OCI-LY3 (cell line): ENCODE results near the gene LIPC.

ENCODE experiments used
- EZH2phosphoT487 ChIP-seq: fragments of 200-600 bp; shearing (Covaris generic); IDR thresholded peaks from 2 replicates; pipeline ENCODE4 v1.6.1; 2018; ENCODE audit warnings: antibody characterized with exemption, mixed run types, low read depth
- TF ChIP-seq, protein P1 (sequence below): fragments of 200-600, 300-600 bp; sonication (generic); IDR thresholded peaks from 2 replicates; pipeline ENCODE4 v1.5.1; 2014; ENCODE audit warnings: antibody characterized with exemption, low read length, low read depth

DNA sequence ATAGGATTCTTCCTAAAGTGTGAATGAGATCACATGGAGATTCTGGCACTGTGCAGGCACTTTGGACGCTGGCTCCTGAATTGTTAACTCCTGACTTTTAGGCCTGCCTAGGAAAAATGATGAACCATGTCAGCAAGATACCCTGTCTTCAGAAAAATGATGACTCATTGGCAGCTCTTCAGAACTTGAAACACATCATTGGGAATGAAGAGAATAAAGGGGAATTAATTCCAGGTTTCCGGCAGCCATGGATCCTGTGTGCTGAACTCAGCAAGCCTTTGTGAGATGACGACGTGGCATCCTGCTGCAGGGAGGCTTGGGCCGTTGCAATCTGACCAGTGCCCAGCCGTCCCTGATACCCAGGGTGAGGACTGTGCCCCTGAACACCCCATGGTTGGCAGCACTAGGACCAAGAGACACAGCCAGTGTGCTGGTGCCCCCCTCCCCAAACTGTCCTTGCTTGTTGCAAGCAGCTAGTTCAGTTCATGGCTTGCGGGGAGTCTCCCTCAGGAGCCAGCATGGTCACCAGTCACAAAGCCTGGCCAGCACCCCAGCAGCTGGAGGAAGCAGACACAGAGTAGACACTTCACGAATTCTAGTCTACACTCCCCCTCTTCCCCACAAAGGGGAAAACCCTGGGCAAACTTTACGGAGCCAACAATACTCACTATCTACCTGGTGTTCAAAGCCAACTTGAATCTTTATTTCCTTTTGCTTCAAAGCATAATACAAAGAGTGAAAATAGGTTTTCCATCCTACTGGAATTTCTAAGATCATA is 7.8 kb upstream of the LIPC start:
- TF ChIP-seq, protein P1, sequence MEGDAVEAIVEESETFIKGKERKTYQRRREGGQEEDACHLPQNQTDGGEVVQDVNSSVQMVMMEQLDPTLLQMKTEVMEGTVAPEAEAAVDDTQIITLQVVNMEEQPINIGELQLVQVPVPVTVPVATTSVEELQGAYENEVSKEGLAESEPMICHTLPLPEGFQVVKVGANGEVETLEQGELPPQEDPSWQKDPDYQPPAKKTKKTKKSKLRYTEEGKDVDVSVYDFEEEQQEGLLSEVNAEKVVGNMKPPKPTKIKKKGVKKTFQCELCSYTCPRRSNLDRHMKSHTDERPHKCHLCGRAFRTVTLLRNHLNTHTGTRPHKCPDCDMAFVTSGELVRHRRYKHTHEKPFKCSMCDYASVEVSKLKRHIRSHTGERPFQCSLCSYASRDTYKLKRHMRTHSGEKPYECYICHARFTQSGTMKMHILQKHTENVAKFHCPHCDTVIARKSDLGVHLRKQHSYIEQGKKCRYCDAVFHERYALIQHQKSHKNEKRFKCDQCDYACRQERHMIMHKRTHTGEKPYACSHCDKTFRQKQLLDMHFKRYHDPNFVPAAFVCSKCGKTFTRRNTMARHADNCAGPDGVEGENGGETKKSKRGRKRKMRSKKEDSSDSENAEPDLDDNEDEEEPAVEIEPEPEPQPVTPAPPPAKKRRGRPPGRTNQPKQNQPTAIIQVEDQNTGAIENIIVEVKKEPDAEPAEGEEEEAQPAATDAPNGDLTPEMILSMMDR = no peak
- TF ChIP-seq EZH2phosphoT487 = no peak
